ENCODE data around the gene NEK3. TPM values are rescaled to one million over a fixed set of nuclear protein-coding genes. Genes with fewer than 3 reads are reported as not detected.

The NEK3 gene
- total RNA-seq, 4 donors from 2014 or later, result 2.2 to 9.0 (median 5.8) TPM

DNA sequence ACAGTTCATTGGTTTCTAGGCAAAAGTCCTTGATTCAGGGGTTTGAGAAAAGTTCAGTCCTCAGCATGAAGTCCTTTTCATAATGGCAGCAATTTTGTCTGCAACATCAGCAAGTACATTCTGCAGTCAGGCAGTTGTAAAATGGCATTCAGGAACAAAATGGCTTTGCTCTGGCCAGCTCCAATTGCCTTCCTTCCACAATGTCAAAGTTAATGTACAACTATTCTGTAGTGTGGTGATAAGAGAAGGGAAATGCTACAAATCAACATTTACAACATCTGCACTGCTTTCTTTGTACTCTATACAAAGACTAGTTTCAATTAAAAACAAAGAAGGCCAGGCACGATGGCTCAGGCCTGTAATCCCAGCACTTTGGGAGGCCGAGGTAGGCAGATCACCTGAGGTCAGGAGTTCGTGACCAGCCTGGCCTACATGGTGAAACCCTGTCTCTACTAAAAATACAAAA lies 1.8 kb upstream of the NEK3 start:
- peaks cover 6 to 35% (median 18%) of the 10 kb centered on the region in 3 donors for H3K4me1 ChIP-seq
- 74 to 92% methylated on average over 3 of the region's 3 CpGs for WGBS, 2 donors
- no peak for TF ChIP-seq POLR2A (IDR thresholded peaks at IDR 0.05)
- TF ChIP-seq, protein P1, sequence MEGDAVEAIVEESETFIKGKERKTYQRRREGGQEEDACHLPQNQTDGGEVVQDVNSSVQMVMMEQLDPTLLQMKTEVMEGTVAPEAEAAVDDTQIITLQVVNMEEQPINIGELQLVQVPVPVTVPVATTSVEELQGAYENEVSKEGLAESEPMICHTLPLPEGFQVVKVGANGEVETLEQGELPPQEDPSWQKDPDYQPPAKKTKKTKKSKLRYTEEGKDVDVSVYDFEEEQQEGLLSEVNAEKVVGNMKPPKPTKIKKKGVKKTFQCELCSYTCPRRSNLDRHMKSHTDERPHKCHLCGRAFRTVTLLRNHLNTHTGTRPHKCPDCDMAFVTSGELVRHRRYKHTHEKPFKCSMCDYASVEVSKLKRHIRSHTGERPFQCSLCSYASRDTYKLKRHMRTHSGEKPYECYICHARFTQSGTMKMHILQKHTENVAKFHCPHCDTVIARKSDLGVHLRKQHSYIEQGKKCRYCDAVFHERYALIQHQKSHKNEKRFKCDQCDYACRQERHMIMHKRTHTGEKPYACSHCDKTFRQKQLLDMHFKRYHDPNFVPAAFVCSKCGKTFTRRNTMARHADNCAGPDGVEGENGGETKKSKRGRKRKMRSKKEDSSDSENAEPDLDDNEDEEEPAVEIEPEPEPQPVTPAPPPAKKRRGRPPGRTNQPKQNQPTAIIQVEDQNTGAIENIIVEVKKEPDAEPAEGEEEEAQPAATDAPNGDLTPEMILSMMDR (IDR thresholded peaks at IDR 0.05), result no peak
- H3K27me3 ChIP-seq, result no peaks in the 10 kb centered on the region
- intact Hi-C loops (cut with DNase I), result no loop called here
- H3K4me3 ChIP-seq, result no peak overlapping the region
- no peaks in the 10 kb centered on the region for H3K9me3 ChIP-seq
- H3K27ac ChIP-seq, result no peak overlapping the region
- peaks cover 0 to 8% (median 0%) of the 10 kb centered on the region in 3 donors for H3K36me3 ChIP-seq
- no peak for DNase-seq

GRCh38 chr13:52160506-52160905 lies 1.1 kb upstream of the NEK3 start:
- no peak overlapping the region for H3K27ac ChIP-seq
- intact Hi-C loops (cut with DNase I), result no loop called here
- H3K9me3 ChIP-seq, result no peaks in the 10 kb centered on the region
- peaks cover 6 to 35% (median 18%) of the 10 kb centered on the region in 3 donors for H3K4me1 ChIP-seq
- TF ChIP-seq POLR2A (IDR thresholded peaks at IDR 0.05), result no peak
- TF ChIP-seq, protein P1 (IDR thresholded peaks at IDR 0.05), result no peak
- H3K36me3 ChIP-seq, result peaks cover 0 to 1% (median 0%) of the 10 kb centered on the region in 3 donors
- H3K4me3 ChIP-seq, result no peak overlapping the region
- WGBS, 2 donors, result 66 to 70% methylated on average over 6 of the region's 6 CpGs
- no peaks in the 10 kb centered on the region for H3K27me3 ChIP-seq
- DNase-seq, result no peak

GRCh38 chr13:52160053-52160452 lies 656 bp upstream of the NEK3 start:
- H3K4me3 ChIP-seq, result peak overlapping the region in 2 of 4 donors; percentile 94 to 99
- 96 to 100% methylated on average over 5 to 6 of the region's 6 CpGs for WGBS, 2 donors
- no peak for TF ChIP-seq POLR2A (IDR thresholded peaks at IDR 0.05)
- TF ChIP-seq, protein P1 (IDR thresholded peaks at IDR 0.05), result no peak
- intact Hi-C loops (cut with DNase I), result no loop called here
- no peak for DNase-seq
- peak overlapping the region in 2 of 4 donors; percentile 75 to 93 for H3K27ac ChIP-seq
- no peaks in the 10 kb centered on the region for H3K36me3 ChIP-seq
- no peaks in the 10 kb centered on the region for H3K27me3 ChIP-seq
- H3K9me3 ChIP-seq, result no peaks in the 10 kb centered on the region
- peaks cover 6 to 35% (median 18%) of the 10 kb centered on the region in 3 donors for H3K4me1 ChIP-seq

GRCh38 chr13:52158629-52159158 lies 703 bp downstream of the NEK3 start:
- WGBS, 2 donors, result 14% methylated on average over 16 of the region's 17 CpGs
- H3K4me1 ChIP-seq, result peaks cover 6 to 35% (median 18%) of the 10 kb centered on the region in 3 donors
- no peaks in the 10 kb centered on the region for H3K36me3 ChIP-seq
- peak overlapping the region; percentile 75 to 93 (median 88) for H3K27ac ChIP-seq
- intact Hi-C loops (cut with DNase I), result no loop called here
- TF ChIP-seq POLR2A (IDR thresholded peaks at IDR 0.05), result no peak
- TF ChIP-seq, protein P1 (IDR thresholded peaks at IDR 0.05), result no peak
- DNase-seq, result no peak
- no peaks in the 10 kb centered on the region for H3K27me3 ChIP-seq
- H3K9me3 ChIP-seq, result no peaks in the 10 kb centered on the region
- peak overlapping the region; percentile 61 to 99 (median 92) for H3K4me3 ChIP-seq

DNA sequence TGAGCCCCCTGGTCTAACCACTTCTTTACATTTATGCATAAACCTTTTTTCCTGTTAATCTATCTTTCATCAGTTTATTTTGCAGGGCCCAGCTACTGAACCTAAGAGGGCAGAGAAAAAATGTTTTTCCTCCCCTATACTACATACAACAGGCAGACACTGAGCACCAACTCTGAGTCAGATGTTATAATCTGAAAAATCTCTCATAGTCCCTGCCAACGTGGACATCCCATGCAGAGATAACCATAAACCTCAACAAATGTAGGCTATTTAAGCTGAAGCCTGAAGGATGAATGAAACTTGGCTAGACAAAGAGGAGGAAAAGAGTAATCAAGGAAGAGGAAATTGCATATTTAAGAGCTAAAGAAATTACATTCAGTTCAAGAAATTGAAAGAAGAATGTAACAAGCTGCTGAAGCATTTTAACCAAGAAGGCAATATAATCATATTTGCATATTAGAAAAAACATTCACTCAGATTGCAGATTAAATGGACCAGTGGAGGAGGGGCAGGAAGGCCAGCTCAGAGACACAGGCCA lies 2.6 kb downstream of the NEK3 start:
- intact Hi-C loops (cut with DNase I), result no loop called here
- Histone ChIP-seq H3K4me1 (peaks cover 6 to 30% (median 18%) of the 10 kb centered on the region in 3 donors), H3K27ac (no peak overlapping the region), H3K9me3 (no peaks in the 10 kb centered on the region), H3K27me3 (no peaks in the 10 kb centered on the region), H3K4me3 (no peak overlapping the region), H3K36me3 (peaks cover 0 to 3% (median 0%) of the 10 kb centered on the region in 3 donors)
- no peak for DNase-seq
- no peak for TF ChIP-seq POLR2A (IDR thresholded peaks at IDR 0.05)
- TF ChIP-seq, protein P1 (IDR thresholded peaks at IDR 0.05), result no peak
- 38 to 73% methylated on average over 1 of the region's 1 CpG for WGBS, 2 donors
